KMS-11 (cell line): ENCODE measurements around the gene MED26.
"Not testable (repeated sequence)": the region's sequence is repeated elsewhere in the genome, so short reads cannot be mapped to it uniquely, and the experiment has no call there.

Source experiments
- H2AFZ ChIP-seq: fragments of 200-600 bp; sonication (generic); 2 replicates; pipeline ENCODE4 v1.6.1; 2016; ENCODE audit warnings: antibody characterized with exemption, mixed run types, low read depth
- H3K27ac ChIP-seq: fragments of 200-600 bp; sonication (generic); 2 replicates; pipeline ENCODE4 v1.6.1; 2016; ENCODE audit warnings: mild to moderate bottlenecking, mixed run types
- H3K27me3 ChIP-seq: fragments of 200-600 bp; sonication (generic); 2 replicates; pipeline ENCODE4 v1.6.1; 2017; ENCODE audit warnings: mild to moderate bottlenecking, low read depth, mixed run types, moderate library complexity; ENCODE audit not compliant: insufficient read depth
- H3K36me3 ChIP-seq: fragments of 200-600 bp; sonication (generic); 2 replicates; pipeline ENCODE4 v1.6.1; 2017; ENCODE audit warnings: mild to moderate bottlenecking, mixed run types; ENCODE audit not compliant: insufficient read depth
- H3K4me1 ChIP-seq: fragments of 200-600 bp; sonication (generic); 2 replicates; pipeline ENCODE4 v1.6.1; 2016; ENCODE audit warnings: mild to moderate bottlenecking, low read depth, mixed run types; ENCODE audit not compliant: poor library complexity, severe bottlenecking
- H3K4me2 ChIP-seq: fragments of 200-600 bp; sonication (generic); 2 replicates; pipeline ENCODE4 v1.7.0; 2016; ENCODE audit warnings: mild to moderate bottlenecking, mixed run types
- H3K4me3 ChIP-seq: fragments of 200-600 bp; sonication (generic); IDR thresholded peaks from 2 replicates; pipeline ENCODE4 v1.6.1; 2017; ENCODE audit warnings: low read depth, low read length, mixed read lengths; ENCODE audit not compliant: insufficient read depth
- H3K79me2 ChIP-seq: fragments of 200-600 bp; sonication (generic); 2 replicates; pipeline ENCODE4 v1.6.1; 2016; ENCODE audit warnings: low read depth, mixed run types; ENCODE audit not compliant: insufficient read depth
- H3K9ac ChIP-seq: fragments of 200-600 bp; sonication (generic); 2 replicates; pipeline ENCODE4 v1.6.1; 2016; ENCODE audit warnings: mild to moderate bottlenecking, mixed run types
- H4K20me1 ChIP-seq: fragments of 200-600 bp; sonication (generic); 2 replicates; pipeline ENCODE4 v1.6.1; 2016; ENCODE audit warnings: mild to moderate bottlenecking, mixed run types; ENCODE audit not compliant: insufficient read depth
- TF ChIP-seq, protein P1 (sequence below): fragments of 200-600 bp; sonication (generic); conservative IDR thresholded peaks from 2 replicates; pipeline ENCODE4 v1.6.1; 2017; ENCODE audit warnings: low read depth, mild to moderate bottlenecking, antibody characterized with exemption, low read length, moderate library complexity, mixed read lengths

MED26 gene

DNA sequence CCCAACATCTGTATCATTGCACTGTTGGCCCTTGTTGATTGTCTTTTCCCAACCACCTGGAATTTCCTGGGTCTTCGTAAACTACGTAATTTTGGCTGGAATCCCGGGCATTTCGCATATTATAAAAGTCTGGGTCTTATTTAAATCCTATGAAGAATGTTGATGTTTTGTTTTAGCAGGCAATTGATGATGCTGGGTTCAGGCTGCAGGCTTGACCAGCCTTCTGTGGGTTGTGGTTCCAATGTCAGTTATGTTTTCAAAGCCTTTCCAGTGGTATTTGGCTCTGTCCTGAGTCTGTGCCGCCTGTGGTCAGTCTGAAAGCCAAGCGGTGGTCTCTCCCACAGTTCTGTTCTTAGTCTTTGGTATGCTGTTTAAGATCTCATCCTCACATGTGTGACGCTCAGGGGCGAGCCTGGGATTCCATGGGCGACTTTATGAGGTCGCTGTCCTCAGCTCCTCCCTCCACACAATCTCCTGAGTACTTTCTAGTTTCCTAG lies 68.2 kb downstream of the MED26 start:
- H3K27ac ChIP-seq, result no peak overlapping the region
- no peak overlapping the region for H3K4me2 ChIP-seq
- no peaks in the 10 kb centered on the region for H3K4me1 ChIP-seq
- H3K79me2 ChIP-seq, result no peaks in the 10 kb centered on the region
- H3K4me3 ChIP-seq, result no peak overlapping the region
- no peaks in the 10 kb centered on the region for H3K27me3 ChIP-seq
- no peaks in the 10 kb centered on the region for H3K36me3 ChIP-seq
- no peaks in the 10 kb centered on the region for H4K20me1 ChIP-seq
- no peak overlapping the region for H2AFZ ChIP-seq
- no peak overlapping the region for H3K9ac ChIP-seq
- TF ChIP-seq, protein P1, sequence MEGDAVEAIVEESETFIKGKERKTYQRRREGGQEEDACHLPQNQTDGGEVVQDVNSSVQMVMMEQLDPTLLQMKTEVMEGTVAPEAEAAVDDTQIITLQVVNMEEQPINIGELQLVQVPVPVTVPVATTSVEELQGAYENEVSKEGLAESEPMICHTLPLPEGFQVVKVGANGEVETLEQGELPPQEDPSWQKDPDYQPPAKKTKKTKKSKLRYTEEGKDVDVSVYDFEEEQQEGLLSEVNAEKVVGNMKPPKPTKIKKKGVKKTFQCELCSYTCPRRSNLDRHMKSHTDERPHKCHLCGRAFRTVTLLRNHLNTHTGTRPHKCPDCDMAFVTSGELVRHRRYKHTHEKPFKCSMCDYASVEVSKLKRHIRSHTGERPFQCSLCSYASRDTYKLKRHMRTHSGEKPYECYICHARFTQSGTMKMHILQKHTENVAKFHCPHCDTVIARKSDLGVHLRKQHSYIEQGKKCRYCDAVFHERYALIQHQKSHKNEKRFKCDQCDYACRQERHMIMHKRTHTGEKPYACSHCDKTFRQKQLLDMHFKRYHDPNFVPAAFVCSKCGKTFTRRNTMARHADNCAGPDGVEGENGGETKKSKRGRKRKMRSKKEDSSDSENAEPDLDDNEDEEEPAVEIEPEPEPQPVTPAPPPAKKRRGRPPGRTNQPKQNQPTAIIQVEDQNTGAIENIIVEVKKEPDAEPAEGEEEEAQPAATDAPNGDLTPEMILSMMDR, result no peak

DNA sequence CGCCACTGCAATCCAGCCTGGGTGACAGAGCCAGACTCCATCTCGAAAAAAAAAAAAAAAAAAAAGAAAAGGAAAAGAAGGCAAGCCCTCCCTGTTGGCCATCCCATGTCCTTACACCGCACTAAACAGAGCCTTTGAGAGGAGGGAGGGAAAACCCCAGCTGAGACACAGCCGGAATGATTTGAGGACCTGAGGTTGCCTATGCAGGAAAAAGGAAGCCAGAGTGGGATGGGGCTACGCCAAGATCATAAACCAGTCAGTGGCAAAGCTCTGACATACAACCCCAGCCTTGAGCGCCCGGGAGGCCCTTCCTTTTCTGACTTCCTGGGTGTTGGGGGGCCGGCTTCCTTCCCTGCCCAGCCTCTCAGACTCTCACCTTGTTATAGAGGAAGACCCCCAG lies 73.2 kb downstream of the MED26 start:
- Histone ChIP-seq H4K20me1 (no peaks in the 10 kb centered on the region), H3K9ac (no peak overlapping the region), H3K27me3 (no peaks in the 10 kb centered on the region), H3K27ac (no peak overlapping the region), H3K4me3 (no peak overlapping the region), H3K36me3 (no peaks in the 10 kb centered on the region; the same call in 1 of the 2 replicates), H3K4me1 (no peaks in the 10 kb centered on the region), H3K79me2 (no peaks in the 10 kb centered on the region), H2AFZ (no peak overlapping the region), H3K4me2 (no peak overlapping the region)
- TF ChIP-seq, protein P1, result no peak

DNA sequence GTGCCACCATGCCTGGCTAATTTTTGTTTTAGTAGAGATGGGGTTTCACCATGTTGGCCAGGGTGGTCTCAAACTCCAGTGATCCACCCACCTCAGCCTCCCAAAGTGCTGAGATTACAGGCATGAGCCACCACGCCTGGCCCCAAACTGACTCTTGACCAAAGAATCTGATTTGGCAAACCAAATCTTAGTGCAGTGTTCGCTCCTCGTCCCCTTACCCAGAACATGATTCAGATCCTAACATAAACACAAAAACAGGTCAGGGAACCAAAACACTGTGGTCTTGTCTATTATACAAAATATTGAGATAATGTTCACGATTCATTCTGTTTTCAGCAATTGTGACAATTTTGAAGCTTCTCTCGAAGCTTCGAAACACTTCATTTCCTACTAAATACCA lies 76.1 kb downstream of the MED26 start:
- H4K20me1 ChIP-seq, H3K4me2 ChIP-seq, H3K9ac ChIP-seq, H3K36me3 ChIP-seq, H3K27me3 ChIP-seq, H3K4me3 ChIP-seq, H3K27ac ChIP-seq, H2AFZ ChIP-seq, H3K79me2 ChIP-seq, H3K4me1 ChIP-seq: not testable (repeated sequence)

DNA sequence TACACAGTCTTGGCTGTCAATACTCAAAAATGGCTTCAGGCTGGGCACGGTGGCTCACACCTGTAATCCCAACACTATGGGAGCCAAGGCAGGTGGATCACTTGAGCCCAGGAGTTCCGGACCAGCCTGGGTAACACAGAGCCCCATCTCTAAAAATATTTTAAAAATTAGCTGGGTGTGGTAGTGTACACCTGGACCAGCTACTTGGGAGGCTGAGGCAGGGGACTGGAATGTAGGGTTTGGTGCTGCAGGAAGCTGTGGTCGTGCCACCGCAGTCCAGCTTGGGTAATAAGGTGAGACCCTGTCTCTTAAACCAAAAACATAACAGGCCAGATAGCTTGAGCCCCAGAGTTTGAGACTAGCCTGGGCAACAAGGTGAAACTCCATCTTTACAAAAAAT lies 79.0 kb downstream of the MED26 start:
- H3K27ac ChIP-seq, result no peak overlapping the region

More for the DNA sequence above, 79.0 kb downstream of the MED26 start:
- Histone ChIP-seq H3K9ac (no peak overlapping the region), H3K4me1 (peaks cover 5% of the 10 kb centered on the region), H3K4me2 (no peak overlapping the region), H2AFZ (no peak overlapping the region), H3K4me3 (no peak overlapping the region), H3K79me2 (peaks cover 16% of the 10 kb centered on the region), H3K27me3 (no peaks in the 10 kb centered on the region), H3K36me3 (no peaks in the 10 kb centered on the region; the same call in 1 of the 2 replicates), H4K20me1 (no peaks in the 10 kb centered on the region)
- TF ChIP-seq, protein P1, result no peak
